Measurements from ENCODE around the gene WDR5B. TPM values are rescaled to one million over a fixed set of nuclear protein-coding genes. Genes with fewer than 3 reads are reported as not detected.
"Not testable (repeated sequence)": the region's sequence is repeated elsewhere in the genome, so short reads cannot be mapped to it uniquely, and the experiment has no call there.

The WDR5B gene
- total and polyA plus RNA-seq, 2 donors (not counting 3 experiments of a cell fraction or from before 2014, with no cell fraction given) = 1.8 to 3.7 TPM

- DNase-seq (ENCODE audit: low read depth, low spot score) (no peak), FAIRE-seq (no peak)
- Histone ChIP-seq H3K4me2 (ENCODE audit: insufficient read depth, low read length) (no peak overlapping the region), H3K36me3 (ENCODE audit: control insufficient read depth in 2 of 2, extremely low read depth in 1 of 2, insufficient read depth in 2 of 2, low read length in 2 of 2) (peaks cover 4 to 9% of the 10 kb centered on the region in 2 experiments), H3K9ac (replicated peaks; ENCODE audit: extremely low read depth, insufficient read depth, low read length) (no peak overlapping the region), H3K4me3 (replicated peaks in 1 of 3; ENCODE audit: insufficient read depth in 1 of 3, low read depth in 1 of 3, low read length in 3 of 3) (no peak overlapping the region), H2AFZ (ENCODE audit: low read depth, low read length) (no peak overlapping the region), H3K9me3 (replicated peaks; ENCODE audit: control insufficient read depth, insufficient read depth, low read length) (no peaks in the 10 kb centered on the region), H3K79me2 (ENCODE audit: control insufficient read depth, insufficient read depth, low read length) (peaks cover 2% of the 10 kb centered on the region), H3K27me3 (ENCODE audit: control insufficient read depth in 2 of 2, insufficient read depth in 2 of 2, low read length in 2 of 2) (no peaks in the 10 kb centered on the region), H3K27ac (ENCODE audit: insufficient read depth, low read depth, low read length) (no peak overlapping the region), H3K4me1 (ENCODE audit: control insufficient read depth, extremely low read depth, insufficient read depth, low read length) (no peaks in the 10 kb centered on the region), H3K9me1 (replicated peaks; ENCODE audit: control insufficient read depth, extremely low read depth, insufficient read depth, low read length) (no peaks in the 10 kb centered on the region), H4K20me1 (replicated peaks; ENCODE audit: control insufficient read depth, extremely low read depth, insufficient read depth, low read length) (no peaks in the 10 kb centered on the region)
- intact Hi-C loops (cut with micrococcal nuclease) = no loop called here
- dilution Hi-C loops (cut with MboI; ENCODE audit: extremely low pct_ligation_motif_present, low sequenced_read_pairs) = no loop called here
- no peak for TF ChIP-seq JUN (IDR thresholded peaks at IDR 0.05; ENCODE audit: borderline replicate concordance, insufficient read depth, insufficient read length, low read depth)
- no peak for TF ChIP-seq MAX (IDR thresholded peaks at IDR 0.05; ENCODE audit: insufficient read depth, insufficient read length)
- no peak for TF ChIP-seq CTCF (IDR thresholded peaks at IDR 0.05; ENCODE audit: extremely low read depth in 1 of 2, insufficient read depth in 1 of 2, low read depth in 1 of 2, low read length in 2 of 2)
- no peak for TF ChIP-seq POLR2A (IDR thresholded peaks at IDR 0.05; ENCODE audit: low read depth, low read length)
- TF ChIP-seq POLR2AphosphoS5 (IDR thresholded peaks at IDR 0.05; ENCODE audit: insufficient read depth, low read depth, low read length) = no peak
- TF ChIP-seq FOS (IDR thresholded peaks at IDR 0.05; ENCODE audit: borderline replicate concordance, insufficient read depth, low read length) = no peak
- no peak for TF ChIP-seq EZH2 (IDR thresholded peaks at IDR 0.05; ENCODE audit: borderline replicate concordance, low read depth, low read length, severe bottlenecking)
- BruUV-seq (replicated peaks) = no TSS peak
- ChIA-PET POLR2A (interaction anchor here (0.7 kb wide), 1 partner anchor 10 kb away, joined by 3 read pairs; no protein-coding TSS in a partner anchor), CTCF (interaction anchor here (1.0 kb wide), 1 partner anchor 9 kb away, joined by 3 read pairs; no protein-coding TSS in a partner anchor)
Observed at GRCh38 chr3:122451371-122451770, 35.5 kb upstream of the WDR5B start.

GRCh38 chr3:122448218-122448617 is 32.4 kb upstream of the WDR5B start:
- H3K9me1 ChIP-seq (replicated peaks; ENCODE audit: control insufficient read depth, extremely low read depth, insufficient read depth, low read length); H3K4me2 ChIP-seq (ENCODE audit: insufficient read depth, low read length); FAIRE-seq; H3K4me3 ChIP-seq (replicated peaks in 1 of 3; ENCODE audit: insufficient read depth in 1 of 3, low read depth in 1 of 3, low read length in 3 of 3); POLR2A ChIA-PET; intact Hi-C loops (cut with micrococcal nuclease); H3K27me3 ChIP-seq (ENCODE audit: control insufficient read depth in 2 of 2, insufficient read depth in 2 of 2, low read length in 2 of 2); H3K27ac ChIP-seq (ENCODE audit: insufficient read depth, low read depth, low read length); H3K4me1 ChIP-seq (ENCODE audit: control insufficient read depth, extremely low read depth, insufficient read depth, low read length); BruUV-seq (replicated peaks); DNase-seq (ENCODE audit: low read depth, low spot score); dilution Hi-C loops (cut with MboI; ENCODE audit: extremely low pct_ligation_motif_present, low sequenced_read_pairs); H2AFZ ChIP-seq (ENCODE audit: low read depth, low read length); H4K20me1 ChIP-seq (replicated peaks; ENCODE audit: control insufficient read depth, extremely low read depth, insufficient read depth, low read length); H3K9ac ChIP-seq (replicated peaks; ENCODE audit: extremely low read depth, insufficient read depth, low read length); H3K79me2 ChIP-seq (ENCODE audit: control insufficient read depth, insufficient read depth, low read length); H3K9me3 ChIP-seq (replicated peaks; ENCODE audit: control insufficient read depth, insufficient read depth, low read length); H3K36me3 ChIP-seq (ENCODE audit: control insufficient read depth in 2 of 2, extremely low read depth in 1 of 2, insufficient read depth in 2 of 2, low read length in 2 of 2): not testable (repeated sequence)
- CTCF ChIA-PET = interaction anchor here (0.9 kb wide), 1 partner anchor 9 kb away, joined by 3 read pairs; no protein-coding TSS in a partner anchor

GRCh38 chr3:122444491-122444887 is 28.6 kb upstream of the WDR5B start:
- H3K9me1 ChIP-seq (replicated peaks; ENCODE audit: control insufficient read depth, extremely low read depth, insufficient read depth, low read length); intact Hi-C loops (cut with micrococcal nuclease); DNase-seq (ENCODE audit: low read depth, low spot score); H3K27me3 ChIP-seq (ENCODE audit: control insufficient read depth in 2 of 2, insufficient read depth in 2 of 2, low read length in 2 of 2); H4K20me1 ChIP-seq (replicated peaks; ENCODE audit: control insufficient read depth, extremely low read depth, insufficient read depth, low read length); H2AFZ ChIP-seq (ENCODE audit: low read depth, low read length); H3K9ac ChIP-seq (replicated peaks; ENCODE audit: extremely low read depth, insufficient read depth, low read length); dilution Hi-C loops (cut with MboI; ENCODE audit: extremely low pct_ligation_motif_present, low sequenced_read_pairs); H3K79me2 ChIP-seq (ENCODE audit: control insufficient read depth, insufficient read depth, low read length); H3K4me1 ChIP-seq (ENCODE audit: control insufficient read depth, extremely low read depth, insufficient read depth, low read length); H3K4me3 ChIP-seq (replicated peaks in 1 of 3; ENCODE audit: insufficient read depth in 1 of 3, low read depth in 1 of 3, low read length in 3 of 3); H3K4me2 ChIP-seq (ENCODE audit: insufficient read depth, low read length); H3K9me3 ChIP-seq (replicated peaks; ENCODE audit: control insufficient read depth, insufficient read depth, low read length); BruUV-seq (replicated peaks); H3K27ac ChIP-seq (ENCODE audit: insufficient read depth, low read depth, low read length); FAIRE-seq: not testable (repeated sequence)
- ChIA-PET CTCF (interaction anchor here (1.4 kb wide), 1 partner anchor 52 kb away, joined by 3 read pairs; no protein-coding TSS in a partner anchor), POLR2A (interaction anchor here (1.2 kb wide), 1 partner anchor 15 kb away, joined by 3 read pairs; no protein-coding TSS in a partner anchor)
- peaks cover 3 to 13% of the 10 kb centered on the region in 2 experiments for H3K36me3 ChIP-seq (ENCODE audit: control insufficient read depth in 2 of 2, extremely low read depth in 1 of 2, insufficient read depth in 2 of 2, low read length in 2 of 2)

Data from endothelial cell of umbilical vein (primary cell).